HepG2 (cell line): ENCODE measurements around the gene TNFSF18. TPM values are rescaled to one million over a fixed set of nuclear protein-coding genes. Genes with fewer than 3 reads are reported as not detected.

Experiments used
- ATAC-seq: fragments of 200-7000 bp; cut with Tn5 transposase; 3 replicates; pipeline ENCODE4 v1.9.1; 2020; ENCODE audit warnings: mild to moderate bottlenecking, moderate library complexity
- BruUV-seq: library from RNA; stranded (reverse); fragments of 400-500 nt; replicated peaks from 2 replicates; lab custom pipeline; 2021; lab: Mats Ljungman, UMichigan
- CTCF ChIA-PET: fragments of 300-600 bp; formaldehyde crosslinking; extraction: SDS; loops from one replicate; lab custom pipeline; 2021; ENCODE audit warnings: low total read pairs, inconsistent platforms, low intra/inter-chr PET ratio; lab: Yijun Ruan, JAX
- POLR2A ChIA-PET: fragments of 350-600 bp; sonication (Branson Sonifier 250); formaldehyde crosslinking; loops from one replicate; lab custom pipeline; 2020; ENCODE audit warnings: antibody characterized with exemption, inconsistent platforms; lab: Yijun Ruan, JAX
- DNase-seq: peaks from one replicate; pipeline ENCODE4 v3.0.0-alpha.2; 2015; ENCODE audit warnings: low spot score
- FAIRE-seq: peaks from 3 replicates; lab custom pipeline; 2011; peaks lifted over from hg19 to GRCh38; lab: Jason Lieb, UNC
- H2AFZ ChIP-seq: one replicate; pipeline ENCODE4 v1.6.1; 2011; ENCODE audit warnings: low read length, inconsistent platforms
- H3K27ac ChIP-seq: fragments of 300-600 bp; 3 replicates; pipeline ENCODE4 v1.8.0; 2011; ENCODE audit warnings: mixed run types, mild to moderate bottlenecking, mixed read lengths, low read length, inconsistent platforms; ENCODE audit not compliant: insufficient read depth; ENCODE audit errors: extremely low read length
- H3K27me3 ChIP-seq, 2 experiments: fragments of 200-600 bp in 1 of 2; 2 replicates in 1 of 2; 3 replicates in 1 of 2; pipeline versions ENCODE4 v1.6.0 to v1.8.0; 2011; ENCODE audit warnings: low read length in 2 of 2, mild to moderate bottlenecking in 2 of 2, moderate library complexity in 2 of 2, inconsistent platforms in 1 of 2; ENCODE audit not compliant: insufficient read depth in 2 of 2, control insufficient read depth in 1 of 2
- H3K36me3 ChIP-seq, 2 experiments: fragments of 200-600 bp in 1 of 2; replicated peaks in 1 of 2; 2 replicates in 1 of 2; 3 replicates in 1 of 2; pipeline versions ENCODE4 v1.5.1 to v1.8.0; 2011; ENCODE audit warnings: low read length in 2 of 2, inconsistent platforms in 1 of 2; ENCODE audit not compliant: insufficient read depth in 2 of 2, control insufficient read depth in 1 of 2
- H3K4me1 ChIP-seq: 2 replicates; pipeline ENCODE4 v1.5.1; 2012; ENCODE audit warnings: low read length, inconsistent platforms; ENCODE audit not compliant: insufficient read depth
- H3K4me2 ChIP-seq: 2 replicates; pipeline ENCODE4 v1.6.0; 2011; ENCODE audit warnings: low read depth, low read length, inconsistent platforms
- H3K4me3 ChIP-seq, 3 experiments: fragments of 200-600 bp in 1 of 3; sonication (generic), shearing (Covaris generic) in 1 of 3; replicated peaks in 1 of 3; 2 replicates each; pipeline ENCODE4 v1.5.1; 2011 to 2016; ENCODE audit warnings: low read length in 3 of 3, inconsistent platforms in 2 of 3, low read depth in 2 of 3, mild to moderate bottlenecking in 2 of 3, control low read depth in 1 of 3, mixed read lengths in 1 of 3; ENCODE audit not compliant: insufficient read depth in 1 of 3
- H3K79me2 ChIP-seq: one replicate; pipeline ENCODE4 v1.6.1; 2011; ENCODE audit warnings: low read length, inconsistent platforms; ENCODE audit not compliant: insufficient read depth
- H3K9ac ChIP-seq: 2 replicates; pipeline ENCODE4 v1.6.0; 2011; ENCODE audit warnings: mild to moderate bottlenecking, low read depth, low read length, inconsistent platforms; ENCODE audit not compliant: insufficient read depth
- H3K9me3 ChIP-seq: 2 replicates; pipeline ENCODE4 v1.5.1; 2012; ENCODE audit warnings: mild to moderate bottlenecking, low read length
- H4K20me1 ChIP-seq: 2 replicates; pipeline ENCODE4 v1.6.0; 2011; ENCODE audit warnings: inconsistent platforms, mild to moderate bottlenecking, low read length, moderate library complexity; ENCODE audit not compliant: insufficient read depth
- ARHGAP35 ChIP-seq: sonication (generic); formaldehyde crosslinking; IDR thresholded peaks from 2 replicates; pipeline ENCODE4 v1.9.0; 2022; ENCODE audit warnings: mild to moderate bottlenecking, inconsistent platforms, moderate library complexity, missing genetic modification reagents, borderline replicate concordance
- ATF5 ChIP-seq: sonication (generic); formaldehyde crosslinking; IDR thresholded peaks from 2 replicates; pipeline ENCODE4 v1.4.0; 2020; ENCODE audit warnings: mild to moderate bottlenecking, low read depth, missing genetic modification reagents
- MEIS1 ChIP-seq: sonication (generic); formaldehyde crosslinking; IDR thresholded peaks from 2 replicates; pipeline ENCODE4 v1.9.0; 2021; ENCODE audit warnings: mild to moderate bottlenecking, missing genetic modification reagents, moderate library complexity, borderline replicate concordance
- RBM39 ChIP-seq: fragments of 200-400 bp; formaldehyde crosslinking; IDR thresholded peaks from one replicate; pipeline ENCODE4 v1.6.1; 2018; ENCODE audit warnings: antibody characterized with exemption, mild to moderate bottlenecking, low read depth, low read length; ENCODE audit not compliant: poor library complexity, severe bottlenecking
- TOPORS ChIP-seq: sonication (generic); formaldehyde crosslinking; IDR thresholded peaks from 2 replicates; pipeline ENCODE4 v1.8.0; 2023; ENCODE audit warnings: mild to moderate bottlenecking, missing genetic modification reagents
- ZNF496 ChIP-seq: sonication (generic); formaldehyde crosslinking; IDR thresholded peaks from 2 replicates; pipeline ENCODE4 v1.8.1; 2023; ENCODE audit warnings: mild to moderate bottlenecking, moderate library complexity, missing genetic modification reagents; ENCODE audit not compliant: insufficient replicate concordance
- ZNF510 ChIP-seq: sonication (generic); formaldehyde crosslinking; IDR thresholded peaks from 2 replicates; pipeline ENCODE4 v1.4.0; 2020; ENCODE audit warnings: low read depth, mild to moderate bottlenecking, missing genetic modification reagents
- ZNF703 ChIP-seq: sonication (generic); formaldehyde crosslinking; IDR thresholded peaks from 2 replicates; pipeline ENCODE4 v1.5.1; 2020; ENCODE audit warnings: missing genetic modification reagents, mild to moderate bottlenecking, moderate library complexity, borderline replicate concordance
- WGBS: methylation state at CpG from one replicate; pipeline ENCODE4 v1.1.6; 2017; ENCODE audit warnings: low lambda C conversion rate; 5-methylcytosine and 5-hydroxymethylcytosine counted together
- in situ Hi-C: cut with HindIII; loops from 2 replicates; pipeline ENCODE4 v1.10.0; 2017; ENCODE audit warnings: low pct_unique_long_range_greater_than_20kb; ENCODE audit not compliant: extremely low pct_ligation_motif_present
- intact Hi-C: fragments of 100-400 bp; cut with micrococcal nuclease; formaldehyde crosslinking; loops from one replicate; pipeline ENCODE4 v1.10.0; 2022; ENCODE audit not compliant: unreplicated experiment
- polyA plus RNA-seq, 8 experiments: library from polyadenylated mRNA; depleted of rRNA in 3 of 8; stranded (reverse) in 7 of 8; unstranded in 1 of 8; fragments of >200 nt; fragmentation: Illumina TruSeq in 4 of 8; extraction: Trizol in 4 of 8; gene quantifications; 2 replicates each; pipeline versions ENCODE4 v1.2.1 to v1.2.3, GENCODE V29; 2011 to 2016; ENCODE audit warnings: low read depth in 4 of 8, missing spikeins in 1 of 8, mixed read lengths in 1 of 8; ENCODE audit not compliant: insufficient read depth in 1 of 8
- total RNA-seq, 5 experiments: library from RNA; depleted of rRNA; stranded (reverse); fragments of >200 nt; fragmentation: Illumina TruSeq; extraction: Trizol; gene quantifications; 2 replicates each; pipeline ENCODE4 v1.2.3, GENCODE V29; 2016; ENCODE audit warnings: low read depth in 1 of 5
- TF ChIP-seq, protein P1 (sequence below): sonication (generic); formaldehyde crosslinking; IDR thresholded peaks from 2 replicates; pipeline ENCODE4 v1.4.0; 2020; ENCODE audit warnings: mild to moderate bottlenecking, missing genetic modification reagents
- TF ChIP-seq, protein P2 (sequence below): sonication (generic); formaldehyde crosslinking; IDR thresholded peaks from 2 replicates; pipeline ENCODE4 v1.9.0; 2021; ENCODE audit warnings: missing genetic modification reagents, mild to moderate bottlenecking, borderline replicate concordance
- TF ChIP-seq, protein P3 (sequence below): sonication (generic); formaldehyde crosslinking; IDR thresholded peaks from 2 replicates; pipeline ENCODE4 v1.5.1; 2020; ENCODE audit warnings: mild to moderate bottlenecking, moderate library complexity, missing genetic modification reagents
- TF ChIP-seq, protein P4 (sequence below): sonication (generic); formaldehyde crosslinking; IDR thresholded peaks from 2 replicates; pipeline ENCODE4 v1.4.0; 2020; ENCODE audit warnings: missing genetic modification reagents, low read depth, mild to moderate bottlenecking, borderline replicate concordance
- TF ChIP-seq, protein P5 (sequence below): sonication (generic); formaldehyde crosslinking; IDR thresholded peaks from 2 replicates; pipeline ENCODE4 v1.4.0; 2020; ENCODE audit warnings: mild to moderate bottlenecking, low read depth, missing genetic modification reagents

The TNFSF18 gene
- total and polyA plus RNA-seq, 2 of the 13 experiments (the other 11 are each of a cell fraction or from before 2014, with no cell fraction given): not detected

DNA sequence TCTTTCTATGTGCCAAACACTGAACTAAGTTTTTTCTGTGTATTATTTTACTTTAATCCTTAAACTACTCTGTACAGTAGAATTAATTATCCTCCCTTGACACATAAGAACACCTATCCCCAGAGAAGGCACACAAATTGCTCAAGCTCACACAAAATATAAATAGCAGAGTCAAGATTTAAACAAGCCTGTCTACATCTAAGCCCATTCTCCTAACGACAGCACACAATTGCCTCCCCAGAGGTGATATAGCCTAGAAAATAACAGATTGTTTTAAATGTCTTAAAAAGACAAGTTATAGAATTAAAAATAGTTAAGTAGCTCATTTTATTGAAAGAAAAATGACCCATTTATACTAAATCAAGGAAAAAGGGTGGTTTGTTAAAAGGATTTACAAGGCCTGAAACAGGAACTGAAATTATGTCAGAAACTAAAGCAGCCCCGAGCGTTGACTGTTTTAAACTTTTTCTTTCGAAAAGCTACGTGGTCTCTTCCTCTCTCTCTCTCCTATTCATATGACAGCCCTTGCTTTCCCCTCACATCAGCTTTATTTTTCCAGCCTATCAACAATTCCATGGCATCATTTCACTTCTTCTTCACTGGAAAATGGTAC, 30.5 kb downstream of the TNFSF18 start:
- H2AFZ ChIP-seq: no peak overlapping the region
- BruUV-seq: no TSS peak
- H3K4me2 ChIP-seq: no peak overlapping the region
- 0 out of 2 replicates have a peak, but pooled peaks cover under 1% of the 10 kb centered on the region for H3K9me3 ChIP-seq
- ATAC-seq (no peak), DNase-seq (no peak), FAIRE-seq (no peak)
- no peaks in the 10 kb centered on the region for H4K20me1 ChIP-seq
- H3K4me1 ChIP-seq: peaks cover 19% of the 10 kb centered on the region
- H3K79me2 ChIP-seq: no peaks in the 10 kb centered on the region
- H3K4me3 ChIP-seq: no peak overlapping the region
- H3K36me3 ChIP-seq: no peaks in the 10 kb centered on the region
- in situ Hi-C loops: no loop called here
- no peak overlapping the region for H3K27ac ChIP-seq
- H3K9ac ChIP-seq: no peak overlapping the region
- ChIA-PET CTCF (no interaction called here), POLR2A (no interaction called here)
- WGBS: 57% methylated on average over 5 of the region's 5 CpGs
- intact Hi-C loops: no loop called here
- 0 out of 5 replicates have a peak, but pooled peaks cover 0 to 5% of the 10 kb centered on the region in 2 experiments for H3K27me3 ChIP-seq
- TF ChIP-seq ATF5 (CRISPR knock-in tag) (no peak), MEIS1 (no peak), RBM39 (no peak), ZNF496 (CRISPR knock-in tag) (no peak), ZNF510 (no peak), ARHGAP35 (CRISPR knock-in tag) (no peak), ZNF703 (CRISPR knock-in tag) (no peak), TOPORS (CRISPR knock-in tag) (no peak)
- TF ChIP-seq, protein P1, sequence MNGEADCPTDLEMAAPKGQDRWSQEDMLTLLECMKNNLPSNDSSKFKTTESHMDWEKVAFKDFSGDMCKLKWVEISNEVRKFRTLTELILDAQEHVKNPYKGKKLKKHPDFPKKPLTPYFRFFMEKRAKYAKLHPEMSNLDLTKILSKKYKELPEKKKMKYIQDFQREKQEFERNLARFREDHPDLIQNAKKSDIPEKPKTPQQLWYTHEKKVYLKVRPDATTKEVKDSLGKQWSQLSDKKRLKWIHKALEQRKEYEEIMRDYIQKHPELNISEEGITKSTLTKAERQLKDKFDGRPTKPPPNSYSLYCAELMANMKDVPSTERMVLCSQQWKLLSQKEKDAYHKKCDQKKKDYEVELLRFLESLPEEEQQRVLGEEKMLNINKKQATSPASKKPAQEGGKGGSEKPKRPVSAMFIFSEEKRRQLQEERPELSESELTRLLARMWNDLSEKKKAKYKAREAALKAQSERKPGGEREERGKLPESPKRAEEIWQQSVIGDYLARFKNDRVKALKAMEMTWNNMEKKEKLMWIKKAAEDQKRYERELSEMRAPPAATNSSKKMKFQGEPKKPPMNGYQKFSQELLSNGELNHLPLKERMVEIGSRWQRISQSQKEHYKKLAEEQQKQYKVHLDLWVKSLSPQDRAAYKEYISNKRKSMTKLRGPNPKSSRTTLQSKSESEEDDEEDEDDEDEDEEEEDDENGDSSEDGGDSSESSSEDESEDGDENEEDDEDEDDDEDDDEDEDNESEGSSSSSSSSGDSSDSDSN (CRISPR knock-in tag): no peak
- TF ChIP-seq, protein P2, sequence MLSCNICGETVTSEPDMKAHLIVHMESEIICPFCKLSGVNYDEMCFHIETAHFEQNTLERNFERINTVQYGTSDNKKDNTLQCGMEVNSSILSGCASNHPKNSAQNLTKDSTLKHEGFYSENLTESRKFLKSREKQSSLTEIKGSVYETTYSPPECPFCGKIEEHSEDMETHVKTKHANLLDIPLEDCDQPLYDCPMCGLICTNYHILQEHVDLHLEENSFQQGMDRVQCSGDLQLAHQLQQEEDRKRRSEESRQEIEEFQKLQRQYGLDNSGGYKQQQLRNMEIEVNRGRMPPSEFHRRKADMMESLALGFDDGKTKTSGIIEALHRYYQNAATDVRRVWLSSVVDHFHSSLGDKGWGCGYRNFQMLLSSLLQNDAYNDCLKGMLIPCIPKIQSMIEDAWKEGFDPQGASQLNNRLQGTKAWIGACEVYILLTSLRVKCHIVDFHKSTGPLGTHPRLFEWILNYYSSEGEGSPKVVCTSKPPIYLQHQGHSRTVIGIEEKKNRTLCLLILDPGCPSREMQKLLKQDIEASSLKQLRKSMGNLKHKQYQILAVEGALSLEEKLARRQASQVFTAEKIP (CRISPR knock-in tag): no peak
- TF ChIP-seq, protein P3, sequence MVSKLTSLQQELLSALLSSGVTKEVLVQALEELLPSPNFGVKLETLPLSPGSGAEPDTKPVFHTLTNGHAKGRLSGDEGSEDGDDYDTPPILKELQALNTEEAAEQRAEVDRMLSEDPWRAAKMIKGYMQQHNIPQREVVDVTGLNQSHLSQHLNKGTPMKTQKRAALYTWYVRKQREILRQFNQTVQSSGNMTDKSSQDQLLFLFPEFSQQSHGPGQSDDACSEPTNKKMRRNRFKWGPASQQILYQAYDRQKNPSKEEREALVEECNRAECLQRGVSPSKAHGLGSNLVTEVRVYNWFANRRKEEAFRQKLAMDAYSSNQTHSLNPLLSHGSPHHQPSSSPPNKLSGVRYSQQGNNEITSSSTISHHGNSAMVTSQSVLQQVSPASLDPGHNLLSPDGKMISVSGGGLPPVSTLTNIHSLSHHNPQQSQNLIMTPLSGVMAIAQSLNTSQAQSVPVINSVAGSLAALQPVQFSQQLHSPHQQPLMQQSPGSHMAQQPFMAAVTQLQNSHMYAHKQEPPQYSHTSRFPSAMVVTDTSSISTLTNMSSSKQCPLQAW (CRISPR knock-in tag): no peak
- TF ChIP-seq, protein P4, sequence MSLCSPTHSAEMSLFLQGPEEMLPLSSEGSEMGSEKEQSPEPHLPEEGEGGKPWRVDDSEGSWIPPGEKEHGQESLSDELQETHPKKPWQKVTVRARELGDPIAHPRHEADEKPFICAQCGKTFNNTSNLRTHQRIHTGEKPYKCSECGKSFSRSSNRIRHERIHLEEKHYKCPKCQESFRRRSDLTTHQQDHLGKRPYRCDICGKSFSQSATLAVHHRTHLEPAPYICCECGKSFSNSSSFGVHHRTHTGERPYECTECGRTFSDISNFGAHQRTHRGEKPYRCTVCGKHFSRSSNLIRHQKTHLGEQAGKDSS: no peak
- TF ChIP-seq, protein P5, sequence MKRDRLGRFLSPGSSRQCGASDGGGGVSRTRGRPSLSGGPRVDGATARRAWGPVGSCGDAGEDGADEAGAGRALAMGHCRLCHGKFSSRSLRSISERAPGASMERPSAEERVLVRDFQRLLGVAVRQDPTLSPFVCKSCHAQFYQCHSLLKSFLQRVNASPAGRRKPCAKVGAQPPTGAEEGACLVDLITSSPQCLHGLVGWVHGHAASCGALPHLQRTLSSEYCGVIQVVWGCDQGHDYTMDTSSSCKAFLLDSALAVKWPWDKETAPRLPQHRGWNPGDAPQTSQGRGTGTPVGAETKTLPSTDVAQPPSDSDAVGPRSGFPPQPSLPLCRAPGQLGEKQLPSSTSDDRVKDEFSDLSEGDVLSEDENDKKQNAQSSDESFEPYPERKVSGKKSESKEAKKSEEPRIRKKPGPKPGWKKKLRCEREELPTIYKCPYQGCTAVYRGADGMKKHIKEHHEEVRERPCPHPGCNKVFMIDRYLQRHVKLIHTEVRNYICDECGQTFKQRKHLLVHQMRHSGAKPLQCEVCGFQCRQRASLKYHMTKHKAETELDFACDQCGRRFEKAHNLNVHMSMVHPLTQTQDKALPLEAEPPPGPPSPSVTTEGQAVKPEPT (CRISPR knock-in tag): no peak
